KBM-7 (cell line): ENCODE results near the gene HNRNPA2B1.
"Not testable (repeated sequence)": the region's sequence is repeated elsewhere in the genome, so short reads cannot be mapped to it uniquely, and the experiment has no call there.

Source experiments
- DNase-seq: peaks from one replicate; pipeline ENCODE4 v3.0.0-alpha.2; 2015
- in situ Hi-C: fragments of 300-500 bp; cut with MboI; formaldehyde crosslinking; loops from 2 replicates; pipeline ENCODE4 v1.14.3; 2020; ENCODE audit warnings: low sequenced_read_pairs, low pct_unique_long_range_greater_than_20kb, mixed read lengths

Gene HNRNPA2B1

DNA sequence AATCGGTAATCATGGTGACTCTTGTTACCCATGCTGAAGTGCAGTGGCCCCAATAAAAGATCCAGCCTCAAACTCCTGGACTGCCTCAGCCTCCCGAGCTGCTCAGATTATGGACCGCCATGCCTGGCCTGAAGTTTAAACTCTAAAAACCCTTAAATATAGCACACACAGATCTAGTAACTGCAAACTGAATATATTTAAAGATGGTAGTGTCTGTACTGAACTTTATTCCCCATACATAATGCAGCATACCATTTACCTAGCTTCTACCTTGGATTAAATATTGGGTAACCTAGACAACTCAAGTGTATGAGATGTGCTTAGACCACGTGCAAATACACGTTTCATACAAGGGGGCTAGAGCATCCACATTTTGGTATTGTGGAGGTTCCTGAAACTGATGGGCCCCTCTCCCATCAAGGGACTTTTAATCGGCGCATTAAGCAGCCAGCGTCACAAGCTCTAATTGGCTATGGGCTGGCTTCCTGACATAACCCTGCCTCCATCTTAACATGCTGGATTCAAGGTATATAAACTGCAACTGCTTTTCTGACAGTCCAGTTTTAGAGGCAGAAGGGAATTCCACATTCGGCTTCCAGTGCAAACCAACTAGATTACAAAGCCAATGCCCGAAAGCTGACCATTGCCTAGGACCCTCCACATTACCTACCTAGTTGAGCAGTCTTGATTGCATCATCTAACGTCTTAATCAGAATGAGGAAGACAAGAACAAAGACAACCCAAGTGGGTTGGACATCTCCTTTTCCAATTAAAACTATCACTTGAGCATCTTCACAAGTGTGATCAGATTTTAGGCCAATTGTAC lies 13.0 kb downstream of the HNRNPA2B1 start:
- DNase-seq: peak; percentile 60
- in situ Hi-C loops: no loop called here

- DNase-seq: no peak
- in situ Hi-C loops: no loop called here
These were observed 13.9 kb downstream of the HNRNPA2B1 start for GRCh38 chr7:26186364-26187311.

DNA sequence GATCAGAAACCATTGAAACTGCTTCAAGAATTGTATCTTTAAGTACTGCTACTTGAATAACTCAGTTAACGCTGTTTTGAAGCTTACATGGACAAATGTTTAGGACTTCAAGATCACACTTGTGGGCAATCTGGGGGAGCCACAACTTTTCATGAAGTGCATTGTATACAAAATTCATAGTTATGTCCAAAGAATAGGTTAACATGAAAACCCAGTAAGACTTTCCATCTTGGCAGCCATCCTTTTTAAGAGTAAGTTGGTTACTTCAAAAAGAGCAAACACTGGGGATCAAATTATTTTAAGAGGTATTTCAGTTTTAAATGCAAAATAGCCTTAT lies 14.7 kb downstream of the HNRNPA2B1 start:
- no peak for DNase-seq
- in situ Hi-C loops: no loop called here

DNA sequence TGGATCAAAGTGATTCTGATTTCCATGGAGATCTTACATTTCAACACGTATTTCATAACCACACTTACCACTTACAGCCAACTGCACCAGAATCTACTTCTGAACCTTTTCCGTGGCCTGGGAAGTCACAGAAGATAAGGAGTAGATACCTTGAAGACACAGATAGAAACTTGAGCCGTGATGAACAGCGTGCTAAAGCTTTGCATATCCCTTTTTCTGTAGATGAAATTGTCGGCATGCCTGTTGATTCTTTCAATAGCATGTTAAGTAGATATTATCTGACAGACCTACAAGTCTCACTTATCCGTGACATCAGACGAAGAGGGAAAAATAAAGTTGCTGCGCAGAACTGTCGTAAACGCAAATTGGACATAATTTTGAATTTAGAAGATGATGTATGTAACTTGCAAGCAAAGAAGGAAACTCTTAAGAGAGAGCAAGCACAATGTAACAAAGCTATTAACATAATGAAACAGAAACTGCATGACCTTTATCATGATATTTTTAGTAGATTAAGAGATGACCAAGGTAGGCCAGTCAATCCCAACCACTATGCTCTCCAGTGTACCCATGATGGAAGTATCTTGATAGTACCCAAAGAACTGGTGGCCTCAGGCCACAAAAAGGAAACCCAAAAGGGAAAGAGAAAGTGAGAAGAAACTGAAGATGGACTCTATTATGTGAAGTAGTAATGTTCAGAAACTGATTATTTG lies 15.3 kb downstream of the HNRNPA2B1 start:
- DNase-seq: peak; percentile 50
- in situ Hi-C loops: no loop called here

GRCh38 chr7:26184281-26185101 lies 16.1 kb downstream of the HNRNPA2B1 start:
- DNase-seq, in situ Hi-C loops: not testable (repeated sequence)

DNA sequence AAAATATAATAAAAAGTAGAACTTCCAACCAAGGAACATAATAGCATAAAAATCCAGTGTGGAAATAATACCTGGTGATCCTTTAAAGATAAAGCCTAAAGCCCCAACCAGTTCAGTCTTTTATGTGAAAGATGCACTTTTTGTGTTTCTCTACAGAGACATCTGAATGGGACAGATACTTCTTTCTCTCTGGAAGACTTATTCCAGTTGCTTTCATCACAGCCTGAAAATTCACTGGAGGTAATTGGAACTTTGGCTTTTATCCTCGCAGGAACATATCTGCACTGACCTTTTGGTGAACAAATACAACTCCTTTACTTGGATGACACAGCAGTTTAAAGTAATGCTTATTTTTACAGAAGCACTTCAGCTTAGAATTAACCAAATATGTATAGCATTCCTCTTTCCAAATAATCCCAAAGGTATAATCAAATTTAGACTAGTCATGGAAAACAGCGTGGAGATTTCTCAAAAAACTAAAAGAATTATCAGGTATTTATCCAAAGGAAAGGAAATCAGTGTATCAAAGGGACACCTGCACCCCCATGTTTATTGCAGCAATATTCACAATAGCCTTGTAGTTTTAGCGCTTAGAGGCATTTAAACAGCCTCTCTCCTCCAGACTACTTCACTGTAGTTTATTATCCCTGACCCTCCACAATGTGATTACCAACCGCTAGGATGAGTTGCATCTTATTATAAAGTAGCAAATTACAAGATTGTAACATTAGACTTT lies 16.8 kb downstream of the HNRNPA2B1 start:
- DNase-seq: no peak
- in situ Hi-C loops: no loop called here

- DNase-seq: no peak
- in situ Hi-C loops: no loop called here
These were observed 17.8 kb downstream of the HNRNPA2B1 start for GRCh38 chr7:26182706-26183105.

DNA sequence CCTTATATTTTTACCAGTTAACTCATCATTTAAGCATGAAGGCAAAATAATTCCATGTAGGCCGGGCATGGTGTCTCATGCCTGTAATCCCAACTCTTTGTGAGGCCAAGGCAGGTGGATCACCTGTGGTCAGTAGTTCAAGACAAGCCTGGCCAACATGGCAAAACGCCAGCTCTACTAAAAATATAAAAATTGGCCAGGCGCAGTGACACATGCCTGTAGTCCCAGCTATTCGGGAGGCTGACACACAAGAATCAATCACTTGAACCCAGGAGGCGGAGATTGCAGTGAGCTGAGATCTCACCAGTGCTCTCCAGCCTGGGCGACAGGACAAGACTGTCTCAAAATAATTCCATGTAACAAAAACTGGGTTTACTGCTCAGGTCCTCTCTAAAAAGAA lies 18.3 kb downstream of the HNRNPA2B1 start:
- DNase-seq: no peak
- in situ Hi-C loops: no loop called here

DNA sequence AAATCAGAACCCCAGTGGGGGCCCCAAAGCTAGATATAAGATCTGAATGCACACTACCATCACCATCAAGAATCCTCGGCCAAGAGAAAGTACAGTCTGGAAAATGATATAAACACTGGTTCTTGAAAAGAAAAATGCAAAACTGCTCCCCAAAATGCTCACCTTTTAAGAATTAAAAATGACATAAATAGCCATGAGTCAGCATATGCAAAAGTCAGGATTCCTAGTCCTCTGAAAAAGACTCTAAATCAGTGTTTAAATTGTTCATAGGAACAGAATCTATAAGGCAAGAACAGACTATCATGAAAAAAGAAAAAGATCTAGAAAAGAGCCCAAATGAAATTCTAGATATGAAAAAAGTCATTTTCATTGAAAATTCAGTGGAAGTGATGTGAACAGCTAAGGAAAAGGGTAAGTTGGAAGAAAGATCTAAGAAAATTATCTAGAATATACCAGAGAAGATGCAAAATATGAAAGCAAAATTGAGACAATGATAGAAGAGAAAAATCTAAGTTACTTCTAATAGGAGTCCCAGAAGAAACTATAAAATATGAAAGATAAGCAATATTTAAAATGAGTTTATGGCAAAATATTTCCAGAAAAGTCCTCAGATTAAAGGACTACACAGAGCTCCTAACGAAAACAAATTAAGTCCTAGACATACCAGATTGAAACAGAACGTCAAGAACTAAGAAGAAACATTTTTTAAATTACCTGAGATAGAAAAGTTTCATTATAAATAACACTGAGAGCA lies 18.9 kb downstream of the HNRNPA2B1 start:
- DNase-seq: no peak
- in situ Hi-C loops: no loop called here

GRCh38 chr7:26180792-26181198 lies 19.8 kb downstream of the HNRNPA2B1 start:
- DNase-seq: no peak
- in situ Hi-C loops: no loop called here

DNA sequence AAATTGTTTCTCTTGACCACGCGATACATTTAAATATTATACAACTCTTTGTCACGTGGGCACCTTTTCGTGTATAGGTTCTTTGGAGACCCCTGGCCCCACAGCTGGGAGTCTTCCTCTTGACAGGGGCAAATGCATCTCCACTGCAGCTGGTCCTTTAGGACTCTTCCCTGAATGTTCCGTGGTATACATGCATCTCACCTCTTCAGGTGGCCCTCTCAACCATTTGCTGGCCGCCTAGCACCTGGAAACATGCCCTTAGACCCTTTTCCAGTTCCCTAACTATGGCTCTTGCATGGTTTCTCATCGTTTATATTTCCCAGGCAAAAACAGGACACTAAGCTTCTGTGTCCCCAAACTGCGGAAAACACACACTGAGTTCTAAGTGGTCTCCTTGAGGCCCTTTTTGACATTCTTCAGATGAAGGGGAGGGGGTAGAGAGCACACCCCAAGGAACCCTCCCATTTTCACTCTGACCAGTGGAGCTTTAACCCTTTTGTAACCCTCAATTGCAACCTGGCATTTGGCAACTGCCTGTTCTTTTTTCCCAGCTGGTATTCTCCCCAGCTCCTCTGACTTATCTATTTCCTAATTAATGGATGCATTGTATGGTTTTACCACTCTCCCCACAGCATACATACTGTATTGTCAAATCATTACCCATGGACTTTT lies 20.6 kb downstream of the HNRNPA2B1 start:
- DNase-seq: no peak
- in situ Hi-C loops: no loop called here

DNA sequence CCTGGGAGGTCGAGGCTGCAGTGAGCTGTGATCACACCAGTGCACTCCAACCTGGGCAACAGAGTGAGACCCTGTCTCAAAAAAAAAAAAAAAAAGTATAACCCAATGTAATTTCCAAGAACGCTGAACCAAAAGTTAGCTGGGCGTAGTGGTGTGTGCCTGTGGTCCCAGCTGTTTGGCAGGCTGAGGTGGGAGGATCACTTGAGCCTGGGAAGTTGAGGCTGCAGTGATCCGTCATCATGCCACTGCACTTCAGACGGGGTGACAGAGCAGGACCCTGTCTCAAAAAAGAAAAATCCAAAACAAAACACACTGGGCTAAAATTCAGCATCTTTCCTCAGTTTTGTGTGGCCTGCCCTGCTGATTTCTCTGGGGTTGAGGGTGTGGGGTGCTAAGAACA lies 21.1 kb downstream of the HNRNPA2B1 start:
- no peak for DNase-seq
- in situ Hi-C loops: no loop called here

DNA sequence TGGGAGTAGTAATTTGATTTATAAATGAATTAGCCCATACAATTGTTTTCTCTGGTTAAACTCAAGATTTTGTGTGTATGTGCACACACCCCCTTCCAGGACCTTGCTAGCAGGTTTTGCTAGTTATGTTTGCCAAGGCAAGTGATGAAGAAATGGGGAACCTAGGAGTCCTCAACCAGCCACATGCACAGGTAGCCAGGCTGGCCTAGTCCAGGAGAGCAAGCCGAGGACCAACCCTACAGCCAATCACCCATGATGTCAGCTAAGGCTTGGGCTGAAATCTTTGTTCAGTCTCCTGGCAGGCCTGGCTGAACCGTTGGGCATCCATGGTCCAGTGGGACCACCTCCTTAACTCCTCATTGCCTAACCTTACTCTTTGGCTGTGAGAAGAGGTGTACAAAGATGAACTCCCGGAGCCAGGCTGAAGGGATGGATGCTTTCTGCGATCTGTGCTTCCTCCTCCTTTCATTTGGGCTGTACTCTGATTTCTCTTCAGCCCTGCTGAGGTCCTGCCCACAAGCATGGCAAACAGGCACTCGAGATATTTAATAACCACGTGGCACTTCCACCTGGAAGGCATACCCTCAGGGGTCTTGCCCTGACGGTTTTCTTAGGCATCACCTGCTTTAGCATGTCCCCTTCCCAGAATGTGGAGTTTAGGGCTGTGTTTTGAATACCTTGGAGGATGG lies 22.1 kb downstream of the HNRNPA2B1 start:
- in situ Hi-C loops: no loop called here

DNA sequence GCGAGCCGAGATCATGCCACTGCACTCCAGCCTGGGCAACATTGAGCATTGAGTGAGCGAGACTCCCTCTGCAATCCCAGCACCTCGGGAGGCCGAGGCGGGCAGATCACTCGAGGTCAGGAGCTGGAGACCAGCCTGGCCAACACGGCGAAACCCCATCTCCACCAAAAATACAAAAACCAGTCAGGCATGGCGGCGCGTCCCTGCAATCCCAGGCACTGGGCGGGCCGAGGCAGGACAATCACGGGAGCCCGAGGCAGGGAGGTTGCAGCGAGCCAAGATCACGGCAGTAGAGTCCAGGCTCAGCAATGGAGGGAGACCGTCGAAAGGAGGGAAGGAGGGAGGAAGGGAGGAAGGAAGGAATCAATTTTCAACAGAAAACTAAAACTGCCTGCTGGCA lies 23.3 kb downstream of the HNRNPA2B1 start:
- DNase-seq, in situ Hi-C loops: not testable (repeated sequence)

More for the DNA sequence above, 22.1 kb downstream of the HNRNPA2B1 start:
- DNase-seq: no peak

DNA sequence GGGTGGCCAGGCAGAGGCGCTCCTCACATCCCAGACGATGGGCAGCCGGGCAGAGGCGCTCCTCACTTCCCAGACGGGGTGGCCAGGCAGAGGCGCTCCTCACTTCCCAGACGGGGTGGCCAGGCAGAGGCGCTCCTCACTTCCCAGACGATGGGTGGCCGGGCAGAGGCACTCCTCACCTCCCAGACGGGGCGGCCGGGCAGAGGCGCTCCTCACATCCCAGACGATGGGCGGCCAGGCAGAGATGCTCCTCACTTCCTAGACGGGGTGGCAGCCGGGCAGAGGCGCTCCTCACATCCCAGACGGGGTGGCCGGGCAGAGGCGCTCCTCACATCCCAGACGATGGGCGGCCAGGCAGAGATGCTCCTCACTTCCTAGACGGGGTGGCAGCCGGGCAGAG lies 23.9 kb downstream of the HNRNPA2B1 start:
- in situ Hi-C loops, DNase-seq: not testable (repeated sequence)

DNA sequence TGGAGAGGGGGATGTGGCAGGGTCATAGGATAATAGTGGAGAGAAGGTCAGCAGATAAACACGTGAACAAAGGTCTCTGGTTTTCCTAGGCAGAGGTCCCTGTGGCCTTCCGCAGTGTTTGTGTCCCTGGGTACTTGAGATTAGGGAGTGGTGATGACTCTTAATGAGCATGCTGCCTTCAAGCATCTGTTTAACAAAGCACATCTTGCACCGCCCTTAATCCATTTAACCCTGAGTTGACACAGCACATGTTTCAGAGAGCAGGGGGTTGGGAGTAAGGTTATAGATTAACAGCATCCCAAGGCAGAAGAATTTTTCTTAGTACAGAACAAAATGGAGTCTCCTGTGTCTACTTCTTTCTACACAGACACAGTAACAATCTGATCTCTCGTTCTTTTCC lies 24.6 kb downstream of the HNRNPA2B1 start:
- in situ Hi-C loops: not testable (repeated sequence)

More for the DNA sequence above, 24.6 kb downstream of the HNRNPA2B1 start:
- DNase-seq: not testable (repeated sequence)
